Esophagus squamous epithelium (tissue), 4 donors: ENCODE results near the gene FOXP1.

Experiments
- CTCF ChIP-seq, 6 experiments: fragments of 450-650 bp in 4 of 6; fragments of 200-600 bp in 2 of 6; sonication (generic) in 2 of 6; IDR thresholded peaks; one replicate each; pipeline ENCODE4 v1.5.1; 2016 to 2019; ENCODE audit warnings: antibody characterized with exemption in 6 of 6, mild to moderate bottlenecking in 4 of 6, moderate library complexity in 4 of 6
- POLR2A ChIP-seq, 4 donors: fragments of 450-650 bp; IDR thresholded peaks; one replicate each; pipeline ENCODE4 v1.6.1; 2017; ENCODE audit warnings: antibody characterized with exemption in 4 of 4, mild to moderate bottlenecking in 4 of 4, moderate library complexity in 3 of 4

GRCh38 chr3:70992131-70992530 lies 591.4 kb downstream of the FOXP1 start:
- TF ChIP-seq CTCF (IDR thresholded peaks at IDR 0.05) (no peak), POLR2A (IDR thresholded peaks at IDR 0.05) (no peak)
